GM21381 (cell line): ENCODE measurements around the gene RASSF5.

Experiments
- ATAC-seq: cut with Tn5 transposase; IDR thresholded peaks from one replicate; pipeline ENCODE4 v1.9.1; 2021; ENCODE audit warnings: mild to moderate bottlenecking, moderate library complexity; ENCODE audit not compliant: unreplicated experiment

RASSF5 gene

GRCh38 chr1:206544562-206545257 lies 37.4 kb downstream of the RASSF5 start:
- no peak for ATAC-seq

- no peak for ATAC-seq
Observed at GRCh38 chr1:206545351-206545750, 38.0 kb downstream of the RASSF5 start.

GRCh38 chr1:206547104-206547503 lies 39.8 kb downstream of the RASSF5 start:
- no peak for ATAC-seq

- ATAC-seq: no peak
Observed at GRCh38 chr1:206550446-206550845, 43.1 kb downstream of the RASSF5 start.

GRCh38 chr1:206551296-206551985 lies 44.1 kb downstream of the RASSF5 start:
- ATAC-seq: no peak

GRCh38 chr1:206551986-206552326 lies 44.6 kb downstream of the RASSF5 start:
- no peak for ATAC-seq

- ATAC-seq: no peak
Observed at GRCh38 chr1:206554211-206554610, 46.9 kb downstream of the RASSF5 start.

- ATAC-seq: no peak
Observed at GRCh38 chr1:206554701-206555472, 47.6 kb downstream of the RASSF5 start.

- ATAC-seq: no peak
Observed at GRCh38 chr1:206555473-206555935, 48.2 kb downstream of the RASSF5 start.

GRCh38 chr1:206556047-206556749 lies 48.9 kb downstream of the RASSF5 start:
- ATAC-seq: no peak

GRCh38 chr1:206556750-206557635 lies 49.7 kb downstream of the RASSF5 start:
- ATAC-seq: peak; percentile 56

GRCh38 chr1:206557636-206558473 lies 50.5 kb downstream of the RASSF5 start:
- ATAC-seq: no peak

- no peak for ATAC-seq
Observed at GRCh38 chr1:206558794-206559671, 51.7 kb downstream of the RASSF5 start.

GRCh38 chr1:206559672-206559995 lies 52.3 kb downstream of the RASSF5 start:
- no peak for ATAC-seq

- no peak for ATAC-seq
Observed at GRCh38 chr1:206560007-206560716, 52.8 kb downstream of the RASSF5 start.

- ATAC-seq: peak; percentile 18
Observed at GRCh38 chr1:206563367-206564207, 56.3 kb downstream of the RASSF5 start.

- no peak for ATAC-seq
Observed at GRCh38 chr1:206565995-206566394, 58.7 kb downstream of the RASSF5 start.
